Left lung (tissue), 10 donors: Measurements from ENCODE around the gene PXMP2. TPM values are rescaled to one million over a fixed set of nuclear protein-coding genes. Genes with fewer than 3 reads are reported as not detected.

ENCODE experiments used
- ATAC-seq: fragments of 200-7000 bp; cut with Tn5 transposase; one replicate; pipeline ENCODE4 v1.9.1; 2020; ENCODE audit warnings: moderate library complexity
- DNase-seq, 4 donors: peaks; one replicate each; pipeline ENCODE4 v3.0.0-alpha.2; 2013 to 2020
- H3K27ac ChIP-seq, 2 donors: fragments of 200-600 bp; sonication (generic) in 1 of 2; one replicate each; pipeline versions ENCODE4 v1.5.0 to v1.8.0; 2020 to 2021
- H3K27me3 ChIP-seq, 2 donors: fragments of 200-600 bp; sonication (generic) in 1 of 2; one replicate each; pipeline versions ENCODE4 v1.5.0 to v1.8.0; 2020 to 2021
- H3K36me3 ChIP-seq, 2 donors: fragments of 200-600 bp; sonication (generic) in 1 of 2; one replicate each; pipeline versions ENCODE4 v1.5.0 to v1.8.0; 2020 to 2021
- H3K4me1 ChIP-seq, 2 donors: fragments of 200-600 bp; one replicate each; pipeline ENCODE4 v1.8.0; 2021
- H3K4me3 ChIP-seq, 2 donors: fragments of 200-600 bp; sonication (generic) in 1 of 2; one replicate each; pipeline versions ENCODE4 v1.5.0 to v1.8.0; 2020 to 2021; ENCODE audit warnings: mild to moderate bottlenecking in 1 of 2
- H3K9me3 ChIP-seq, 2 donors: fragments of 200-600 bp; sonication (generic) in 1 of 2; one replicate each; pipeline versions ENCODE4 v1.5.0 to v1.8.0; 2020 to 2021
- CTCF ChIP-seq, 2 donors: fragments of 200-600 bp; sonication (generic) in 1 of 2; IDR thresholded peaks; one replicate each; pipeline versions ENCODE4 v1.5.0 to v1.8.0; 2021; ENCODE audit warnings: antibody characterized with exemption in 2 of 2
- intact Hi-C, 2 donors: fragments of 100-400 bp; cut with DNase I; formaldehyde crosslinking; loops; one replicate each; pipeline versions ENCODE4 v1.11.2 to v1.14.2; 2022
- polyA plus RNA-seq, 6 donors: library from polyadenylated mRNA; unstranded; fragments of 120-200 nt; gene quantifications; one replicate each; pipeline ENCODE4 v1.2.1, GENCODE V29; 2013; ENCODE audit not compliant: insufficient read length in 6 of 6
- total RNA-seq, 2 donors: library from RNA; stranded (reverse); fragmentation: NEBNext Ultra II Directional; extraction: Animal tissue kit (Norgen Biotek cat#: 25700); gene quantifications; one replicate each; pipeline ENCODE4 v1.2.1, GENCODE V29; 2021
- donor health status: DM: no; HTN: yes; CAD: no.
- donor health status: DM: no; HTN: no; CAD: no.

PXMP2 gene
- total and polyA plus RNA-seq, 8 donors = 16.6 to 57.1 (median 42.7) TPM

- intact Hi-C loops = no loop called here
- no peak for DNase-seq
- H3K27me3 ChIP-seq = no peaks in the 10 kb centered on the region
- no peaks in the 10 kb centered on the region for H3K4me1 ChIP-seq
- H3K4me3 ChIP-seq = no peak overlapping the region
- H3K9me3 ChIP-seq = no peaks in the 10 kb centered on the region
- no peak for TF ChIP-seq CTCF (IDR thresholded peaks at IDR 0.05)
- no peak for ATAC-seq
- no peak overlapping the region for H3K27ac ChIP-seq
- H3K36me3 ChIP-seq = peaks cover 0 to 100% of the 10 kb centered on the region in 2 donors
Measured at GRCh38 chr12:132741620-132742019, 54.2 kb downstream of the PXMP2 start.

DNA sequence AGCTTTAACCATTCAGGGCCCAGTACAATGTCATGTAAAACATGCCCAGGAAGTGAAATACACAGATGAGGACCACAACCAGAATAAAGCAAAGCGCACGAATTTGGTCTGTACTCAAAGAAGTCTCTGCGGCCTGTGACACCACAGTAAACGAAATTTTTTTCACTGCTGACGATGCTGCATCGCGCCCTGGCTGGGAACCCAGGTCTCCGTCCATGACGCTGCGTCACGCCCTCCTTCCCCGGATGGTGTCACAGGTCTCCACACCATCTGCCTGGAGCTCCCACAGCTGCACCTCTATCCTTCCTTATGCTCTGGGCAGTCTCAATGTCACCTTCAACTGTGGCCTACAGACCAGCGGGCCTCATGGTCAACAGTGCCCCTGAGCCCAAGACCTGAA is 56.4 kb downstream of the PXMP2 start:
- H3K27me3 ChIP-seq = no peaks in the 10 kb centered on the region
- no peaks in the 10 kb centered on the region for H3K4me1 ChIP-seq
- no peak overlapping the region for H3K4me3 ChIP-seq
- TF ChIP-seq CTCF (IDR thresholded peaks at IDR 0.05) = no peak
- no peak overlapping the region for H3K27ac ChIP-seq
- intact Hi-C loops = no loop called here
- H3K9me3 ChIP-seq = no peaks in the 10 kb centered on the region
- H3K36me3 ChIP-seq = peaks cover 3 to 100% of the 10 kb centered on the region in 2 donors
- DNase-seq (peak in 1 of 4 donors; percentile 57), ATAC-seq (no peak)

- peaks cover 6 to 100% of the 10 kb centered on the region in 2 donors for H3K36me3 ChIP-seq
- no peaks in the 10 kb centered on the region for H3K27me3 ChIP-seq
- H3K9me3 ChIP-seq = no peaks in the 10 kb centered on the region
- no peak for ATAC-seq
- intact Hi-C loops = no loop called here
- no peaks in the 10 kb centered on the region for H3K4me1 ChIP-seq
- H3K27ac ChIP-seq = no peak overlapping the region
- H3K4me3 ChIP-seq = no peak overlapping the region
- TF ChIP-seq CTCF (IDR thresholded peaks at IDR 0.05) = no peak
- no peak for DNase-seq
Measured at GRCh38 chr12:132746613-132747012, 59.2 kb downstream of the PXMP2 start.

DNA sequence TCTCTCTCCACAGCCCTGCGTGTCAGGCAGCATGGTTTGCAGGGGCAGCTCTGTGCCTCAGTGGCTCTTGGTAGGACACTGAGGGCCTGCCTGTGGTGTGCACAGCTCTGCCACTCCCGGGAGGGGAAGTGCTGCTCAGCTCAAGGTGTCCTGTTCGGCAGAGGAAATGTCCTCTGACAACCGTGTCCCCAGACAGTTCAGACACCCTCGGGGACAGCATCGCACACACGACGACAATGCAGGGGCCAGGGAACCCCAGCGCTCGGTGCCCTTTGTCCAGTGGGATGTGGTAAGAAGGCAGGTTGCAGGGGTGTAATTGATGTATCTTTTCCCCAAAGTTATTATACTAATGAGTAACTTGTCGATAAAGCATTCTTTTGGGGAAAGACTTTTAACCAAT is 60.0 kb downstream of the PXMP2 start:
- TF ChIP-seq CTCF (IDR thresholded peaks at IDR 0.05) = no peak
- Histone ChIP-seq H3K4me3 (no peak overlapping the region), H3K9me3 (no peaks in the 10 kb centered on the region), H3K27ac (no peak overlapping the region), H3K4me1 (no peaks in the 10 kb centered on the region), H3K27me3 (no peaks in the 10 kb centered on the region), H3K36me3 (peaks cover 6 to 100% of the 10 kb centered on the region in 2 donors)
- ATAC-seq (no peak), DNase-seq (peak in 1 of 4 donors; percentile 43)
- intact Hi-C loops = no loop called here

DNA sequence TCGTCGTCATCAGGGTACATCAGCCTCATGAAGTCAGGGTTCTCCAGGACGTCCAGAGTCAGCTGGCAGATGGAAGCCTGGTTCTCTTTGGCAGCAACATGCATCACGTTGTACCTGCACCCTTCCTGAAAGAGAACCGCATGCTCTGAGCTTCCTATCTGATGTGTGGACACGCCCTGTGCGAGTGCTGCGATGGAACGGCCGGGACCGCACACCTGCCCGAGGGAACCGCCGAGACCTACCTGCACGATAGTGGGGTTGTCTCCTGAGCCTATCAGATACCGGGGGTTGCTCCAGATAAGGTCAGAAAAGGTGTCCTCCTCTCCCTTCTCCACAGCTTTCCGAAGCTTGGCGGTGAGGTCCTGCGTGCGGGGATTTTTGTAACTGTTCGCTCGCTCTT is 60.5 kb downstream of the PXMP2 start:
- intact Hi-C loops = no loop called here
- H3K27ac ChIP-seq = no peak overlapping the region
- ATAC-seq = no peak
- peaks cover 6 to 100% of the 10 kb centered on the region in 2 donors for H3K36me3 ChIP-seq
- no peaks in the 10 kb centered on the region for H3K27me3 ChIP-seq
- H3K4me1 ChIP-seq = no peaks in the 10 kb centered on the region
- no peak overlapping the region for H3K4me3 ChIP-seq
- peak in 1 of 4 donors; percentile 61 for DNase-seq
- no peaks in the 10 kb centered on the region for H3K9me3 ChIP-seq
- no peak for TF ChIP-seq CTCF (IDR thresholded peaks at IDR 0.05)
